Chondrocyte (in vitro differentiated cells): ENCODE measurements around the gene PARP1. TPM values are rescaled to one million over a fixed set of nuclear protein-coding genes. Genes with fewer than 3 reads are reported as not detected.

ENCODE experiments used
- DNase-seq: peaks from one replicate; pipeline ENCODE4 v3.0.0; 2021; ENCODE audit warnings: mixed read lengths, low spot score
- H3K27ac Mint-ChIP-seq: one replicate; pipeline ENCODE4 v1.8.0; 2021; ENCODE audit warnings: mild to moderate bottlenecking, moderate library complexity, mixed read lengths; ENCODE audit not compliant: unreplicated experiment
- H3K27me3 Mint-ChIP-seq: 2 replicates; pipeline ENCODE4 v1.8.0; 2021; ENCODE audit warnings: low read depth, mixed read lengths
- H3K36me3 Mint-ChIP-seq: 2 replicates; pipeline ENCODE4 v1.8.0; 2021; ENCODE audit warnings: low read depth, mixed read lengths
- H3K4me1 Mint-ChIP-seq: 2 replicates; pipeline ENCODE4 v1.8.0; 2021; ENCODE audit warnings: low read depth, mild to moderate bottlenecking, mixed read lengths
- H3K4me3 Mint-ChIP-seq: one replicate; pipeline ENCODE4 v1.8.0; 2021; ENCODE audit warnings: mild to moderate bottlenecking, moderate library complexity, mixed read lengths; ENCODE audit not compliant: unreplicated experiment
- H3K9me3 Mint-ChIP-seq: 2 replicates; pipeline ENCODE4 v1.8.0; 2021; ENCODE audit warnings: low read depth, mixed read lengths
- CTCF ChIP-seq: fragments of 200-600 bp; sonication (generic); IDR thresholded peaks from 2 replicates; pipeline ENCODE4 v1.5.0; 2021; ENCODE audit warnings: antibody characterized with exemption, mild to moderate bottlenecking, moderate library complexity
- total RNA-seq: library from RNA; stranded (reverse); gene quantifications from 3 replicates; pipeline ENCODE4 v1.2.1, GENCODE V29; 2021

Gene PARP1
- total RNA-seq, 1 donor from 2014 or later: 48.6 TPM

GRCh38 chr1:226370144-226370923 is 37.6 kb downstream of the PARP1 start:
- no peak for DNase-seq
- Mint-ChIP-seq H3K27me3 (no peaks in the 10 kb centered on the region), H3K4me3 (no peak overlapping the region), H3K36me3 (peaks cover 34% of the 10 kb centered on the region), H3K27ac (no peak overlapping the region), H3K9me3 (no peaks in the 10 kb centered on the region), H3K4me1 (peaks cover 6% of the 10 kb centered on the region)
- no peak for TF ChIP-seq CTCF

GRCh38 chr1:226369110-226369509 is 38.8 kb downstream of the PARP1 start:
- no peak overlapping the region for H3K27ac Mint-ChIP-seq

GRCh38 chr1:226366290-226366689 is 41.6 kb downstream of the PARP1 start:
- DNase-seq: no peak
- Mint-ChIP-seq H3K27ac (peak overlapping the region; percentile 53), H3K36me3 (peaks cover 30% of the 10 kb centered on the region)

More at GRCh38 chr1:226369110-226369509, 38.8 kb downstream of the PARP1 start:
- Mint-ChIP-seq H3K27me3 (no peaks in the 10 kb centered on the region), H3K4me3 (no peak overlapping the region), H3K4me1 (peaks cover 6% of the 10 kb centered on the region), H3K9me3 (no peaks in the 10 kb centered on the region), H3K36me3 (peaks cover 27% of the 10 kb centered on the region)
- no peak for DNase-seq
- no peak for TF ChIP-seq CTCF

GRCh38 chr1:226365831-226366231 is 42.1 kb downstream of the PARP1 start:
- Mint-ChIP-seq H3K4me1 (no peaks in the 10 kb centered on the region), H3K27me3 (no peaks in the 10 kb centered on the region), H3K36me3 (peaks cover 32% of the 10 kb centered on the region), H3K4me3 (no peak overlapping the region), H3K9me3 (no peaks in the 10 kb centered on the region), H3K27ac (no peak overlapping the region)
- peak; percentile 38 for DNase-seq
- no peak for TF ChIP-seq CTCF

More at GRCh38 chr1:226366290-226366689, 41.6 kb downstream of the PARP1 start:
- H3K9me3 Mint-ChIP-seq: no peaks in the 10 kb centered on the region
- no peaks in the 10 kb centered on the region for H3K27me3 Mint-ChIP-seq
- no peak for TF ChIP-seq CTCF
- H3K4me3 Mint-ChIP-seq: no peak overlapping the region
- no peaks in the 10 kb centered on the region for H3K4me1 Mint-ChIP-seq

GRCh38 chr1:226364901-226365565 is 42.9 kb downstream of the PARP1 start:
- Mint-ChIP-seq H3K27me3 (no peaks in the 10 kb centered on the region), H3K4me3 (no peak overlapping the region), H3K4me1 (no peaks in the 10 kb centered on the region), H3K36me3 (peaks cover 34% of the 10 kb centered on the region), H3K27ac (no peak overlapping the region), H3K9me3 (no peaks in the 10 kb centered on the region)
- no peak for TF ChIP-seq CTCF
- peak; percentile 46 for DNase-seq
